ENCODE data around the gene TXNDC2.

Gene TXNDC2

DNA sequence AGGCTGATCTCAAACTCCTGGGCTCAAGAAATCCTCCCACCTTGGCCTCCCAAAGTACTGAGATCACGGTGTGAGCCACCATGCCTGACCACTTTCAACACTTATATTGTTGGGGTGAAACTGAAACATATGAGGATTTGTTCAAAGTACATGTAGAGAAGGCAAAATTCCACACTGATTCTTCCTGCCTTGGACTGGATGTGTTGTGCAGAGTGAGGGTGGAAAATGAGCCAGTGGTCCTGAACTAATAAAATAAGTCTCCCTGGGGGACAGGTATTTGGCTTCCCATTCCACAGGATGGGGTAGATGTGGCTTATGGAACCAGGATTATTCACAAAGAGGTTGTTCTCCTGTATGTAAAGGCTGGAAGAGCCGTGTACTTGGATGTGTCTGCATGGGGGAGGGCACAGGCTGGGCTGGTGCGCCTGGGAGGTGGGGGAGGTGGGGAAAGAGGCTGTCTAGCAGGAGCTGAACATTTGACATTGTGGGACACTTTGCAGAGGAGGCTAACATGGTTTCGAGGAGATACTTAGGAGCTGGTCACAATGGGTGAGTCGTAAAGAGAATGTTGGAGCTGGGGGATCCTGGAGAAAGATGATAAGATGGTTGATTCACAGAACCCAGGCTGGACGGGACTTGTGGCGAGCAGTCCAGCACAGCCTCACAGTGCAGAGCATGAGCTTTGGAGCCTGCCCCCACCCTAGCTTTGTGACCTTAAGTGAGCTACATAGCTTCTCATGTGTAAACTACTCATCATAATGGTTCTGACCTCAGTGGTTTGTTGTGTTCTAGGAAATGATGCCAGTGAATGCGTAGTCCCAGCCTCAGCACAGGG lies at the start of gene TXNDC2:
Gene TXNDC2, plus strand, starts transcription at position 804 of the 835 bp plus-strand sequence. CDS start 708 bp downstream, outside the sequence.
- H3K79me2 ChIP-seq (ENCODE audit: low read length): no peaks in the 10 kb centered on the region
- H3K4me1 ChIP-seq (ENCODE audit: low read length): no peaks in the 10 kb centered on the region
- no peak within 1 kb of the TSS for H3K4me2 ChIP-seq (ENCODE audit: low read length)
- H3K9me3 ChIP-seq (ENCODE audit: insufficient read depth, low read length): no peaks in the 10 kb centered on the region
- H3K9ac ChIP-seq (ENCODE audit: low read length): no peak within 1 kb of the TSS
- no peaks in the 10 kb centered on the region for H4K20me1 ChIP-seq (ENCODE audit: insufficient read depth, low read length)
- no peak within 1 kb of the TSS for H3K27ac ChIP-seq (ENCODE audit: low read length)
- TF ChIP-seq, protein P1, sequence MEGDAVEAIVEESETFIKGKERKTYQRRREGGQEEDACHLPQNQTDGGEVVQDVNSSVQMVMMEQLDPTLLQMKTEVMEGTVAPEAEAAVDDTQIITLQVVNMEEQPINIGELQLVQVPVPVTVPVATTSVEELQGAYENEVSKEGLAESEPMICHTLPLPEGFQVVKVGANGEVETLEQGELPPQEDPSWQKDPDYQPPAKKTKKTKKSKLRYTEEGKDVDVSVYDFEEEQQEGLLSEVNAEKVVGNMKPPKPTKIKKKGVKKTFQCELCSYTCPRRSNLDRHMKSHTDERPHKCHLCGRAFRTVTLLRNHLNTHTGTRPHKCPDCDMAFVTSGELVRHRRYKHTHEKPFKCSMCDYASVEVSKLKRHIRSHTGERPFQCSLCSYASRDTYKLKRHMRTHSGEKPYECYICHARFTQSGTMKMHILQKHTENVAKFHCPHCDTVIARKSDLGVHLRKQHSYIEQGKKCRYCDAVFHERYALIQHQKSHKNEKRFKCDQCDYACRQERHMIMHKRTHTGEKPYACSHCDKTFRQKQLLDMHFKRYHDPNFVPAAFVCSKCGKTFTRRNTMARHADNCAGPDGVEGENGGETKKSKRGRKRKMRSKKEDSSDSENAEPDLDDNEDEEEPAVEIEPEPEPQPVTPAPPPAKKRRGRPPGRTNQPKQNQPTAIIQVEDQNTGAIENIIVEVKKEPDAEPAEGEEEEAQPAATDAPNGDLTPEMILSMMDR (IDR thresholded peaks at IDR 0.05; ENCODE audit: low read depth, low read length): no peak
- no peak for TF ChIP-seq EZH2phosphoT487 (IDR thresholded peaks at IDR 0.05; ENCODE audit: low read depth)
- no peaks in the 10 kb centered on the region for H3K36me3 ChIP-seq (replicated peaks; ENCODE audit: low read depth, low read length)
- H2AFZ ChIP-seq (ENCODE audit: low read depth, low read length): no peak within 1 kb of the TSS
- no peak within 1 kb of the TSS for H3K4me3 ChIP-seq (ENCODE audit: low read length)
- H3K27me3 ChIP-seq (ENCODE audit: low read depth, low read length): no peaks in the 10 kb centered on the region

DNA sequence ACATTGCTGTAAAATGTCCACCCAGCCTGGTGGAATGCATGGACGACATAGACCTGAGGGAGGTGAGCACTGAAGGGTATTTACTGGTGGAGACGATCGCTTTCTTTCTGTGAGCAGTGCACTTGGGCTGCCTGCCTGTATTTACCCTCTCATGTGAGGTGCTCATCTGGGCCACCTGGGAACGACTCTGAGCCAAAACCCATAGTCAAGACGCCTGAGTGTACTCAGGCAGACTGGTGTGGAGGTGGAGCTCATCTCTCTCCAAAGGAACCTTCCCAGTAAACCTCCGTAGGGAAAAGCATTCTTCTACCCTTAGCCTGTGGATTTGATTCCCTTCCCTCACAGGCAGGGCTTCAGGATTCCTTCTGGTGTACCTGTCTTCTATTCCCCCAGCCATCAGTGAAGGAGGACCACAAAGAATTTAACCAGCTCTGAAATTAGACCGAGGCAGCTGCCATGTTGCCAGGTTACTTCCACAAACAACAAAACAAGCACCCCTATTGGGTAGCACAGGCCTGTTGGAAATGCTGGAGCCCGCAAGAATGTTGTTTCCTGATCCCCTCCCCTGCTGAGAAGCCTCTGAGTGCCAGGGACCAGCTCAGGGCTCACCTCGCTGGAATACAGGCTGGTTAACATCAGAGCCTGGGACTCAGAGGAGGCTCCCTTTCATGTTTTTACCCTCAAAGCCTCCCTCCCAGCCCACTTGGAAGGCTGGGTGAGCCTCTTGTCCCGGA lies 47.5 kb upstream of the TXNDC2 start:
- no peak for TF ChIP-seq EZH2phosphoT487 (IDR thresholded peaks at IDR 0.05; ENCODE audit: low read depth)
- TF ChIP-seq, protein P1 (IDR thresholded peaks at IDR 0.05; ENCODE audit: low read depth, low read length): no peak
- H3K27me3 ChIP-seq (ENCODE audit: low read depth, low read length): peaks cover 17% of the 10 kb centered on the region; the same call in 1 of the 2 replicates
- no peaks in the 10 kb centered on the region for H3K79me2 ChIP-seq (ENCODE audit: low read length)
- no peak overlapping the region for H3K4me3 ChIP-seq (ENCODE audit: low read length)
- no peaks in the 10 kb centered on the region for H3K9me3 ChIP-seq (ENCODE audit: insufficient read depth, low read length)
- H3K27ac ChIP-seq (ENCODE audit: low read length): no peak overlapping the region
- no peak overlapping the region for H3K4me2 ChIP-seq (ENCODE audit: low read length)
- no peaks in the 10 kb centered on the region for H3K4me1 ChIP-seq (ENCODE audit: low read length)
- no peak overlapping the region for H2AFZ ChIP-seq (ENCODE audit: low read depth, low read length)
- H3K36me3 ChIP-seq (replicated peaks; ENCODE audit: low read depth, low read length): no peaks in the 10 kb centered on the region
- H3K9ac ChIP-seq (ENCODE audit: low read length): no peak overlapping the region
- H4K20me1 ChIP-seq (ENCODE audit: insufficient read depth, low read length): no peaks in the 10 kb centered on the region

DNA sequence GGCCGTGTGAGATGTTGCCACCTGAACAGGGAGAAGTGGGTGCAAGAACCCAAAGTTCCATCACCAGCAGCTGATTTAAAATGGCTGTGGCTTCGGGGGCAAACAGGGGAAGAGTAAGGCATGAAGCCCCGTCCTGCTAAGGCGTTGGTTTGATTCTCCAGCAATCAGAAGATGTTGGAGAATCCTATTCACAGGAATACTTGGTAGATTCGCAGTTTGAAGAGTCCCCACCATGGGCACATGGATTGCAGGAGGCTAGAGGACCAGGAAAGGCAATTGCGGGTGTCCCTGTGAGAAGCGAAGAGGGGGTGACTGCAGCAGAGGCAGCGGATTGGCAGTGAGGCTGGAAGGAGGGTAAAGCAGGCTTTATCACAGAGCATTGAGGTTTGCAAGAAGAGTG lies 46.6 kb upstream of the TXNDC2 start:
- Histone ChIP-seq H3K9ac (ENCODE audit: low read length) (no peak overlapping the region), H2AFZ (ENCODE audit: low read depth, low read length) (no peak overlapping the region), H3K9me3 (ENCODE audit: insufficient read depth, low read length) (no peaks in the 10 kb centered on the region), H4K20me1 (ENCODE audit: insufficient read depth, low read length) (no peaks in the 10 kb centered on the region), H3K27me3 (ENCODE audit: low read depth, low read length) (peaks cover 17% of the 10 kb centered on the region; the same call in 1 of the 2 replicates), H3K4me3 (ENCODE audit: low read length) (no peak overlapping the region), H3K27ac (ENCODE audit: low read length) (no peak overlapping the region), H3K4me1 (ENCODE audit: low read length) (no peaks in the 10 kb centered on the region), H3K4me2 (ENCODE audit: low read length) (no peak overlapping the region), H3K36me3 (replicated peaks; ENCODE audit: low read depth, low read length) (no peaks in the 10 kb centered on the region), H3K79me2 (ENCODE audit: low read length) (no peaks in the 10 kb centered on the region)
- TF ChIP-seq, protein P1 (IDR thresholded peaks at IDR 0.05; ENCODE audit: low read depth, low read length): no peak
- no peak for TF ChIP-seq EZH2phosphoT487 (IDR thresholded peaks at IDR 0.05; ENCODE audit: low read depth)

DNA sequence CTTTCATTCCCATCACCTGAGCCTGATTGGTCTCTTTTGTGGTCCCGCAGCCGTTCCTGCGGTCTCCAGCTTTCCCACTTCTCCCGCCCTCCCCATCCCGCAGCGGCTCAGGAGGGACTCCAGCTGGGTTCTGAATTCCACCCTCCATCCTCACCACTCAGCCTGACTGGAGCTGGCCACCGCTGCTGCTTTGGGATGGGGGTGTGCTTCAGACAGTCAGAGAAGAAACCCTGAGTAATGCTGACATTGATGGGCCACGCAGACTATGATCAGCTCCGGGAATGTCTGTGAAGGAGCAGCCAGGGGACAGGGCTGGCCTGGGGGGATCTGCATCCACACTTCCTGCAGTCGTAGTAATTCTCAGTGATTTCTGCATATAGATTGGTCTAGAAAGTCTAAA lies 45.9 kb upstream of the TXNDC2 start:
- Histone ChIP-seq H3K79me2 (ENCODE audit: low read length) (no peaks in the 10 kb centered on the region), H3K27ac (ENCODE audit: low read length) (no peak overlapping the region), H3K4me1 (ENCODE audit: low read length) (no peaks in the 10 kb centered on the region), H3K9me3 (ENCODE audit: insufficient read depth, low read length) (no peaks in the 10 kb centered on the region), H2AFZ (ENCODE audit: low read depth, low read length) (no peak overlapping the region), H4K20me1 (ENCODE audit: insufficient read depth, low read length) (no peaks in the 10 kb centered on the region), H3K4me3 (ENCODE audit: low read length) (no peak overlapping the region), H3K36me3 (replicated peaks; ENCODE audit: low read depth, low read length) (no peaks in the 10 kb centered on the region), H3K4me2 (ENCODE audit: low read length) (no peak overlapping the region), H3K9ac (ENCODE audit: low read length) (no peak overlapping the region), H3K27me3 (ENCODE audit: low read depth, low read length) (peaks cover 17% of the 10 kb centered on the region; the same call in 1 of the 2 replicates)
- TF ChIP-seq, protein P1 (IDR thresholded peaks at IDR 0.05; ENCODE audit: low read depth, low read length): no peak
- no peak for TF ChIP-seq EZH2phosphoT487 (IDR thresholded peaks at IDR 0.05; ENCODE audit: low read depth)
